ENCODE results near the gene PRCC.

The PRCC gene

DNA sequence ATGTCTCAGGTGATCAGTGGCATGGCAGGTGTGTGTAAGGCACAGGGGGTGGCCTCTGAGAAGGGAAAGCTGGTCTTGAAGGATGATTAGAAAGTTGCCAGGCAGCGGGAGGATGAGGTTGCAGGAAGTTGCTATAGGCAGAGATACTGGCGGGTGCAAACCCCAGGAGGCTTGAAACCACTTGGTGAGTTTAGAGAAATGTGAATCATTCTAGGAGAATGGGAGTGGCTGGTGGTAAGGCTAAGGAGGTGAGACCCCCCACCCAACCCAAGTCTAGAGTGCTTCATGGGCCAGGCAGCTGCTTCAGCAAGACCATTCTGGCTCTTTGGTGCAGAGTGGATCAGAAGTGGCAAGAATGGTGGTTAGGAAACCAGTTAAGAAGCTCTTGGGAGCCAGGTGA lies 40.3 kb downstream of the PRCC start:
- TF ChIP-seq SIN3A (IDR thresholded peaks at IDR 0.05; ENCODE audit: borderline replicate concordance, insufficient read depth, low read length) (no peak), POLR2AphosphoS5 (IDR thresholded peaks at IDR 0.05; ENCODE audit: low read depth, low read length) (no peak), FOXP2 (optimal IDR thresholded peaks at IDR 0.05; ENCODE audit: borderline replicate concordance, extremely low read depth, extremely low read length, insufficient read depth) (no peak), TAF1 (IDR thresholded peaks at IDR 0.05; ENCODE audit: borderline replicate concordance, insufficient read depth, low read length) (no peak)
- TF ChIP-seq, protein P1, sequence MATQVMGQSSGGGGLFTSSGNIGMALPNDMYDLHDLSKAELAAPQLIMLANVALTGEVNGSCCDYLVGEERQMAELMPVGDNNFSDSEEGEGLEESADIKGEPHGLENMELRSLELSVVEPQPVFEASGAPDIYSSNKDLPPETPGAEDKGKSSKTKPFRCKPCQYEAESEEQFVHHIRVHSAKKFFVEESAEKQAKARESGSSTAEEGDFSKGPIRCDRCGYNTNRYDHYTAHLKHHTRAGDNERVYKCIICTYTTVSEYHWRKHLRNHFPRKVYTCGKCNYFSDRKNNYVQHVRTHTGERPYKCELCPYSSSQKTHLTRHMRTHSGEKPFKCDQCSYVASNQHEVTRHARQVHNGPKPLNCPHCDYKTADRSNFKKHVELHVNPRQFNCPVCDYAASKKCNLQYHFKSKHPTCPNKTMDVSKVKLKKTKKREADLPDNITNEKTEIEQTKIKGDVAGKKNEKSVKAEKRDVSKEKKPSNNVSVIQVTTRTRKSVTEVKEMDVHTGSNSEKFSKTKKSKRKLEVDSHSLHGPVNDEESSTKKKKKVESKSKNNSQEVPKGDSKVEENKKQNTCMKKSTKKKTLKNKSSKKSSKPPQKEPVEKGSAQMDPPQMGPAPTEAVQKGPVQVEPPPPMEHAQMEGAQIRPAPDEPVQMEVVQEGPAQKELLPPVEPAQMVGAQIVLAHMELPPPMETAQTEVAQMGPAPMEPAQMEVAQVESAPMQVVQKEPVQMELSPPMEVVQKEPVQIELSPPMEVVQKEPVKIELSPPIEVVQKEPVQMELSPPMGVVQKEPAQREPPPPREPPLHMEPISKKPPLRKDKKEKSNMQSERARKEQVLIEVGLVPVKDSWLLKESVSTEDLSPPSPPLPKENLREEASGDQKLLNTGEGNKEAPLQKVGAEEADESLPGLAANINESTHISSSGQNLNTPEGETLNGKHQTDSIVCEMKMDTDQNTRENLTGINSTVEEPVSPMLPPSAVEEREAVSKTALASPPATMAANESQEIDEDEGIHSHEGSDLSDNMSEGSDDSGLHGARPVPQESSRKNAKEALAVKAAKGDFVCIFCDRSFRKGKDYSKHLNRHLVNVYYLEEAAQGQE (IDR thresholded peaks at IDR 0.05; ENCODE audit: insufficient read depth in 1 of 2, low read depth in 2 of 2, low read length in 2 of 2), result no peak

DNA sequence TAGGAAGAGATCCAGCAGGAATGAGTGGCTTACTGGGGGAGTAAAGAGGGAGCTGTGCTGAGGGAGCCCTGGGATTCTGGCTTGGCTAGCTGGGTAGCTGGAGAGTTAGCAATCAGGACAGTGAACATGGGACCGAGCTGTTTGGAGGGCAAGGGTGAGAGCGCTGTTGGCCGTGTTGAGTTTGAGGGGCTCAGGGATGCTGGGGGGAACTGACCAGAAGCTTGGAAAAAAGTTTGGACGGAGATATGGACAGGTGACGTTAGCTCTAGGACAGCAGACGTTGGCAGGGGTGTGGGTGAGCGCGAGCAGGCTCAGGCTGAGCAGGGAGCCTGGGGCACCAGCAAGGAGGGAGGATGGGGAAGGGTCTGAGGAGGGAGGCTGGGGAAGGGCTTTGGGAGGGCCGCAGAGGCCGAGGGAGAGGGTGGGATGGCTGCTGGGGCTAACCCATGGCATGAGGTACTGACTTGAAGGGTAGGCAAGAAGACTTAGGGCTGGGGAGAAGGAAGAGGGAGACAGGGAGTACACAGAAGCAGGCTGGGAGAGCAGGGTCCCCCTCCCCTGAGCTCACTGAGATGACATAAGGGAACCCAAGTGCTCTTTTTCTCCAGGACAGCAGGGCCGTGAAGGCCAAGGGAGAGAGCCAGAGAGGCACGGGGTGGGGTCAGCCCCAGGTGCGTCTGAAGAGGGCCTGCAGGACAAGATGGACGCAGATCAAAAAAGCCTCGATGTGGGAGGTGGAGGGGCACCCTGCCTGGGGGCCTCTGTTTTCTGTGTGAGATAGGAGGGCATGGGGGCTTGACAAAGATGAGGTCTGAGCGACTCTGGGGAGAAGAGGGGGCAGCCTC lies 41.1 kb downstream of the PRCC start:
- no peak for TF ChIP-seq FOXP2 (optimal IDR thresholded peaks at IDR 0.05; ENCODE audit: borderline replicate concordance, extremely low read depth, extremely low read length, insufficient read depth)
- no peak for TF ChIP-seq POLR2AphosphoS5 (IDR thresholded peaks at IDR 0.05; ENCODE audit: low read depth, low read length)
- TF ChIP-seq SIN3A (IDR thresholded peaks at IDR 0.05; ENCODE audit: borderline replicate concordance, insufficient read depth, low read length), result no peak
- TF ChIP-seq, protein P1 (IDR thresholded peaks at IDR 0.05; ENCODE audit: insufficient read depth in 1 of 2, low read depth in 2 of 2, low read length in 2 of 2), result no peak
- no peak for TF ChIP-seq TAF1 (IDR thresholded peaks at IDR 0.05; ENCODE audit: borderline replicate concordance, insufficient read depth, low read length)

DNA sequence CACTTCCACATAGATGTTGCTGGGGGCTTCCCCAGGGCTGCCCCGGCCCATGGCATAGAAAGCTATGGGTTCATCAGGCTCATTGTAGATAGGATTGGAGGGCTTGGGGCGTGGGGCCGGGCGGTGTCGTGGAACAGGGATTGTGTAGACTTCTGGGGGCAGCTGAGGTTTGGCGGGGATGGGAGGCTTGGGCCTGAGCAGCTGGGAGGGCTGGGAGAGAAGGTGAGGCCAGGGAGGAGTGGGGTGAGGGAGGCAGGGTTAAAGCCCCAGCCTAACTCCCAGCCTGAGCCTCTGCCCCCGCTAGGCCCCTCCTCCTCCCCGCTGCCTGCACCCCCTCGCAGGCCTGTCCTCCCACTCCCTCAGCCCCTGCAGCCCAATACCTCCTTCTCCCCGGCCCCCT lies 41.9 kb downstream of the PRCC start:
- TF ChIP-seq SIN3A (IDR thresholded peaks at IDR 0.05; ENCODE audit: borderline replicate concordance, insufficient read depth, low read length), result no peak
- TF ChIP-seq, protein P1 (IDR thresholded peaks at IDR 0.05; ENCODE audit: insufficient read depth in 1 of 2, low read depth in 2 of 2, low read length in 2 of 2), result no peak
- no peak for TF ChIP-seq TAF1 (IDR thresholded peaks at IDR 0.05; ENCODE audit: borderline replicate concordance, insufficient read depth, low read length)
- no peak for TF ChIP-seq POLR2AphosphoS5 (IDR thresholded peaks at IDR 0.05; ENCODE audit: low read depth, low read length)
- TF ChIP-seq FOXP2 (optimal IDR thresholded peaks at IDR 0.05; ENCODE audit: borderline replicate concordance, extremely low read depth, extremely low read length, insufficient read depth), result no peak

DNA sequence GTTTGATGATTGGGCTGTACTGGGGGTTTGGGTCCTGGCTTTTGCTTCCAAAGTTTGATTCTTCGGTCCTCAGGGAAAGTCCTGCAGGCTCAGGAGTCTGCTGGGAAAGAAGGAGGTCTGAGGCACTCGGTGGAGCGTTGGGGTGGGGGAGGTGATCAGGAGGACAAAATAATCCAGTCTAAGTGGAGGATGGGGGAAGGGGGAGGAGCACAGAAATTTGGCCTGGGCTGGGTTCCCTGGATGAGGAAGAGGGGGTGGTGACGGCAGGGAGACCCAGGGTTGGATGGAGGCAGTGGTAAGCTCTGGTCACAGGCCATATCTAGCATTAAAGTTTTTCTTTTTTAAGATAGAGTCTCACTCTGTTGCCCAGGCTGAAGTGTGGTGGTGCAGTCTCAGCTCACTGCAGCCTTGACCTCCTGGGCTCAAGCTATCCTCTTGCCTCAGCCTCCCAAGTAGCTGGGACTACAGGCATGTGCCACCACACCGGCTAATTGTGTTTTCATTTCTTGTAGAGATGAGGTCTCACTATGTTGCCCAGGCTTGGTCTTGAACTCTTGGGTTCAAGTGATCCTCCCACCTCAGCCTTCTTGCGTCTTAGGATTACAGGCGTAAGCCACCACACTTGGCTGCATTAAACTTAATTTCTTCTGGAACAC lies 42.5 kb downstream of the PRCC start:
- no peak for TF ChIP-seq FOXP2 (optimal IDR thresholded peaks at IDR 0.05; ENCODE audit: borderline replicate concordance, extremely low read depth, extremely low read length, insufficient read depth)
- no peak for TF ChIP-seq TAF1 (IDR thresholded peaks at IDR 0.05; ENCODE audit: borderline replicate concordance, insufficient read depth, low read length)
- TF ChIP-seq POLR2AphosphoS5 (IDR thresholded peaks at IDR 0.05; ENCODE audit: low read depth, low read length), result no peak
- TF ChIP-seq, protein P1 (IDR thresholded peaks at IDR 0.05; ENCODE audit: insufficient read depth in 1 of 2, low read depth in 2 of 2, low read length in 2 of 2), result no peak
- no peak for TF ChIP-seq SIN3A (IDR thresholded peaks at IDR 0.05; ENCODE audit: borderline replicate concordance, insufficient read depth, low read length)
